Central memory CD4-positive, alpha-beta T cell (primary cell): ENCODE results near the gene ASXL1.
"Not testable (repeated sequence)": the region's sequence is repeated elsewhere in the genome, so short reads cannot be mapped to it uniquely, and the experiment has no call there.

Experiments used
- DNase-seq: peaks from one replicate; pipeline ENCODE4 v3.0.0; 2022
- total RNA-seq, 3 experiments: gene quantifications; one replicate each; lab custom pipeline; 2026; lab: John Stamatoyannopoulos, UW

Gene ASXL1
- 190 to 404 (median 238) reads per million in 3 experiments for total RNA-seq

- DNase-seq: peak; percentile 94
These were observed at the start of gene ASXL1 for GRCh38 chr20:32357869-32358631. TSS of gene ASXL1 (plus strand) at chr20:32358331. CDS start at chr20:32358776, 445 bp downstream.

GRCh38 chr20:32312718-32313424 lies 45.3 kb upstream of the ASXL1 start:
- DNase-seq: no peak

- no peak for DNase-seq
These were observed 43.4 kb upstream of the ASXL1 start for GRCh38 chr20:32314768-32315167.

DNA sequence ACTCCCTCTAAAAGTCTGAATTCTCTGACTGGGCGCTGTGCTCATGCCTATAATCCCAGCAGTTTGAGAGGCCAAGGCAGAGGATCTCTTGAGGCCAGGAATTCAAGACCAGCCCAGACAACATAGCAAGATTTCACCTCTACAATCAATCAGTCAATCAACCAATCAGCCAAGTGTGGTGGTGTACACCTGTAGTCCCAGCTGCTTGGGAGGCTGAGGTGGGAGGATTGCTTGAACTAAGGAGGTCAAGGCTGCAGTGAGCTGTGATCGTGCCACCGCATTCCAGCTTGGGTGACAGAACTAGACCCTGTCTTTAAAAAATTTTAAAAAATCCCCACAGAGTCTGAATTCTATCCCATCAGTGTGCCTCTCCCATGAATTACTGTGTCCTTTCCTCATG lies 42.7 kb upstream of the ASXL1 start:
- DNase-seq: no peak

DNA sequence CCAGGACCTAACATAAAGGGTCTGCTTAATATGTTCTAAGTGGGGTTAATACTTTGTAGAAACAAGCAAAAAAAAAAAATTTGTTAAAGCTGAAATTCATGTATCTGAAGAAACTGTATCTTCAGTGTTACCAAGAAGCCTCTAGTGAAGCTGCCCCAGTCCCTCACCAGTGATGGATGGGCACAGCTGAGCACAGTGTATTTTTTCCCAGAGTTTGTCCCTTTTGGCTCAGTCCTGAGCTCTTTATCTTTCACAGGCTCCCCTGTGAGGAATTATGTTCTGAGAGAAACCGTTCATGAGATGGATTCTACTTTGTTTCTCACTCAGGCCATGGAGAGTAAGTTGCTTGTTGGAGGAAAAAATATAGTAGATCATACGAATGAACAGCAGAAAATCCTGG lies 42.2 kb upstream of the ASXL1 start:
- no peak for DNase-seq

DNA sequence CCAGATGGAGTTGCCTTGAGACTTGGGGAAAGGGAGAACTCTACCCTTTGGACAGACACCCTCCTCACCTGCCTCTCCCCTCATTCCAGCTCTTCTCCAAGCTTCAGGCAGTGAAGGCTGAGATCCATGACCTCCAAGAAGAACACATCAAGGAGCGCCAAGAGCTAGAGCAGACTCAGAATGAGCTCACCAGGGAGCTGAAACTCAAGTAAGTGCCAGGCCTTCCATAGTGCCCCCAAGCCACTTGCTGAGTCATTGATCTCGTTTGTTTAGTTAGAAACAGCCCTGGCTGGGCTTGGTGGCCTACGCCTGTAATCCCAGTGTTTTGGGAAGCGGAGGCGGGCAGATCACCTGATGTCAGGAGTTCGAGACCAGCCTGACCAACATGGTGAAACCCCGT lies 41.5 kb upstream of the ASXL1 start:
- DNase-seq: no peak

DNA sequence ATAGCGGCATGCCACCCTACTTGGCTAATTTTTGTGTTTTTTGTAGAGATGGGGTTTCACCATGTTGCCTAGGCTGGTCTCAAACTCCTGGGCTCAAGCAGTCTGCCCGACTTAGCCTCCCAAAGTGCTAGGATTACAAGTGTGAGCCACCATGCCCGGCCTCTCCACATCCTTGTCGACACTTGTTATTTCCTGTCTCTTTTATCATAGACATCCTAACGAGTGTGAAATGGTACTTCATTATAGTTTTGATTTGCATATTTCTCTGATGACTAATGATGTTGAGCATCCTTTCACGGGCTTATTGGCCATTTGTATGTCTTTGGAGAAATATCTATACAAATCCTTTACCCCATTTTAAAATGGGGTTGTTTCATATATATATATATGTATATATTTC lies 39.0 kb upstream of the ASXL1 start:
- no peak for DNase-seq

DNA sequence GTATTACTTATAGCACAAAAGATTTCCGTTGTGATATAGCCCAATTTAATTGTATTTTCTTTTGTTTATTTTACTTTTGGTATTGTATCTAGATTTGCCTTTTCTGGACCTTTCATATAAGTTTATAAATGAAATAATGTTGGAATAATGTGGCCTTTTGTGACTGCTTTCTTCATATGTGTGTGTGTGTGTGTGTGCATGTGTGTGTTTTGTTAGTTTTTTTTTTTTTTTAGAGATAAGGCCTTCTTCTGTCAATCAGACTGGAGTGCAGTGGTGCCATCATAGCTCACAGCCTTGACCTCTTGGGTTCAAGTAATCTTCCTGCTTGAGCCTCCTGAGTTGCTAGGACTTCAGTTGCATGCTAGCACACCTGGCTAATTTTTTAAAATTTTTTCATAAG lies 37.8 kb upstream of the ASXL1 start:
- DNase-seq: no peak

GRCh38 chr20:32321390-32321789 lies 36.7 kb upstream of the ASXL1 start:
- no peak for DNase-seq

- DNase-seq: not testable (repeated sequence)
These were observed 35.9 kb upstream of the ASXL1 start for GRCh38 chr20:32322260-32322659.

- DNase-seq: not testable (repeated sequence)
These were observed 34.4 kb upstream of the ASXL1 start for GRCh38 chr20:32323761-32324160.

- no peak for DNase-seq
These were observed 32.2 kb upstream of the ASXL1 start for GRCh38 chr20:32325706-32326503.

DNA sequence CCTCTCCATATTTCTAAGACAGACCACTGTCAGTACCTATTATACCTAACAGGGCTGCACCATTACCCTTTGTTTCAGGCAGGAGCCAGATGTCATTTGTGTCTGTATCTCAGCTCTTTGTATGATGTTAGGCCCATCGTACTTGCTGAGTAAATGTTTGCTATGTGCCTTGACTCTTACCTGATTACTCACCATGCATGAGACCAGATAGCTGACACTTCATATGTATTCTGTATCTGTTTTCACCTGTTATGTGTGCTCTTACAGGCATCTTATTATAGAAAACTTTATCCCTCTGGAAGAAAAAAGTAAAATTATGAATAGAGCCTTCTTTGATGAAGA lies 31.7 kb upstream of the ASXL1 start:
- DNase-seq: no peak

DNA sequence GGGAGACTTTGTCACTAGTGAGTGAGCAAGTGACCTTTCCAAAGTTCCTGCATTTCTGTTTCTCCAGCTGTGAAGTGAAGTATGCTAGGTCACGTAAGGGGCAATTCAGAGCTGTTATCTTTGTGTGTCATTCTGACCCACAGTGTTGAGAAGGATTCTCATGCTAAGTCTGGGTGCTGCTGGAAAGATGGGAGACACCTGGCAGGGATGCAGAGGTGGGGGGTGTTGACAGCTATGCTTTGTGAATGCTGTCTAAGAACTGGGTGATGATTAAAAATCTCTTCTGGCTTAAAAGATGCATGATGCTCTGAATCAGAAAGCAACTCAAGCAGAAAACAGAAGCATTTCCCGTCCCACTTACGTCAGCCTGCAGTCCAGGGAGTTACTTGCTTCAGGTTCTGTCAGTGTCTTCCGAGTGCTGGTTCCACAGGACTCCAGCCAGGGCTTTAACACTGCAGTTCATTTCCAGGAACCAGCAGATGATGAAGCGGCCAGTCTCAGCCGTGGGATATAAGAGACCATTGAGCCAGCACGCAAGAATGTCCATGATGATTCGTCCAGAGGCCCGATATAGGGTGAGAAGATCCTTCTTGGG lies 30.9 kb upstream of the ASXL1 start:
- DNase-seq: no peak

DNA sequence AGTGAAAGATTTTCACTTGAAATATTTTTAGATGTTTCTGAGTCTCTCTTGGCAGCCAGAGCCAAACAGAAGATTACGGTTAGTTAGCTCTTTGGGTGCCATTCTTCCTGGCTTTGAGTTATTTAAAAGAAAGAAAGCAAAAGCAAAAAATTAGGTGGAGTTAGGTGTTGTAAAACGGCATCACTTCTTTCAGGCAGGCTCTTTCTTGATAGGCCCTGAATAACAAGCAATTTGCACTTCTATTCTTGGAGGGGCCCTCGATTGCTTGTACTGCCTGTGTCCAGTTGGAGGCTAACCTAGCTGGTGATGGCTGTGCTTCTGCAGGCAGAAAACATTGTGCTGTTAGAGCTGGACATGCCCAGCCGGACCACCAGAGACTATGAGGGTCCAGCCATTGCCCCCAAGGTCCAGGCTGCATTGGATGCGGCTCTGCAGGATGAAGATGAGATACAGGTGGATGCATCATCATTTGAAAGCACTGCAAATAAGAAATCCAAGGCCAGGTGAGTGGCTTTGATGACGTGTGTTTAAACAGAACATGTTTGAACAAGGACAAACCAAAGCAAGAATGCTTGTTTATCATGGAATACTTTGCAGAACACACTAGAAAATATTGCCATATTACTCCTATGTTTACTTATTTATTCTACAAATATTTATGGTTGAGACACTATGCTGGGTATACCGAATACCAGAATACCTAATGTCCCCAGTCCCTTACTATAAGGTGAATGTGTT lies 28.1 kb upstream of the ASXL1 start:
- no peak for DNase-seq

GRCh38 chr20:32330555-32330897 lies 27.6 kb upstream of the ASXL1 start:
- DNase-seq: no peak

DNA sequence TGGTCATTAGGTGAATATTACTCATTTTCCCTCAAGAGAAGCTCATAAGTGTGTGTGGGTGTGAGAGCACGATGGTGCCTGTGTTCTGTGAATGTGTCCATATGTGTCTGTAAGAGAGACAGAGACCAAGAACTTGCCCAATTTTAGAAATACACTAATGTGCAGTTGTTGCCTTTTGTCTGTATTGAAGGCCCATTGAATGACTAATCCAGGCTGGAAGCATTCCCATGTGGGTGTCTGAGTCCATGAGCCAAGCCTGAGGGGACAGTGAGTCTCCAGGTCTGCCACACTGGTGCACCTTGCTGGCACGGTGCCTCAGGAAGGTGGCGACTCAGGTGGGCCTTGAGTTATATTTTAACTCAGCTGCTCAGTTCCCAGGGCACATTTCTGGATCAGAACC lies 25.5 kb upstream of the ASXL1 start:
- DNase-seq: no peak

DNA sequence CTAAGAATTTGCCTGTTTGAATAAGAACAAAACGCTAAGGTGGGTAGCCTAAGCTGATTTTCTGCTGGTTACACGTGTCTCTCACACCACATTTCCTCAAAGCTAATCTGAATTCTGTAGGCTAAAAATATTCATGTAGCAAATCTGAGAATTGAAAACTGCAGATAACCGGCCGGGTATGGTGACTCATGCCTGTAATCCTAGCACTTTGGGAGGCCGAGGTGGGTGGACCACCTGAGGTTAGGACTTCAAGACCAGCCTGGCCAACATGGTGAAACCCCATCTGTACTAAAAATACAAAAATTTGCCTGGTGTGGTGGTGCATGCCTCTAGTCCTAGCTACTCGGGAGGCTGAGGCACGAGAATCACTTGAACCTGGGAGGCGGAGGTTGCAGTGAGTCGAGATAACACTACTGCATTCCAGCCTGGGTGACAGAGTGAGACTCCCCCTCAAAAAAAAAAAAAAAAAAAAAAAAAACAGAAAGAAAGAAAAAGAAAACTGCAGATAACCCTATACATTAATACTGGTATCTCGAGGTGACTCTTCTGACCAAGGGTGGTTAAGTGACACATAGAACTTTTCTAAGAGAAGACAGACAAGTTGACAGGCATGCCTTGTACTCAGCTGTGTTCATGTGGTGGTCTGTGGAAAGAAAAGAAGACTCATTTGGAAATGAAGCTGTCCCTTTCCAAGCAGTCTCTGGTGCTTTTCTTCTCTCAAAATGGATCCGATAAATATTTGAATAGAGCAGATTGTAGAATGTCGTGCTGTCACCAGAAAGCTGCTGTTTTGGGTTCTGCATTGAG lies 24.7 kb upstream of the ASXL1 start:
- DNase-seq: no peak

GRCh38 chr20:32333988-32334885 lies 23.9 kb upstream of the ASXL1 start:
- DNase-seq: peak; percentile 47

- DNase-seq: no peak
These were observed 21.2 kb upstream of the ASXL1 start for GRCh38 chr20:32336918-32337347.
